Femur (tissue), 1 donor: ENCODE results near the gene MARK3.
A peak's percentile ranks its signal among the peaks of the same experiment; 100 is the strongest.

ENCODE experiments used
- DNase-seq: peaks from one replicate; pipeline ENCODE4 v3.0.0-alpha.2; 2017

MARK3 gene

DNA sequence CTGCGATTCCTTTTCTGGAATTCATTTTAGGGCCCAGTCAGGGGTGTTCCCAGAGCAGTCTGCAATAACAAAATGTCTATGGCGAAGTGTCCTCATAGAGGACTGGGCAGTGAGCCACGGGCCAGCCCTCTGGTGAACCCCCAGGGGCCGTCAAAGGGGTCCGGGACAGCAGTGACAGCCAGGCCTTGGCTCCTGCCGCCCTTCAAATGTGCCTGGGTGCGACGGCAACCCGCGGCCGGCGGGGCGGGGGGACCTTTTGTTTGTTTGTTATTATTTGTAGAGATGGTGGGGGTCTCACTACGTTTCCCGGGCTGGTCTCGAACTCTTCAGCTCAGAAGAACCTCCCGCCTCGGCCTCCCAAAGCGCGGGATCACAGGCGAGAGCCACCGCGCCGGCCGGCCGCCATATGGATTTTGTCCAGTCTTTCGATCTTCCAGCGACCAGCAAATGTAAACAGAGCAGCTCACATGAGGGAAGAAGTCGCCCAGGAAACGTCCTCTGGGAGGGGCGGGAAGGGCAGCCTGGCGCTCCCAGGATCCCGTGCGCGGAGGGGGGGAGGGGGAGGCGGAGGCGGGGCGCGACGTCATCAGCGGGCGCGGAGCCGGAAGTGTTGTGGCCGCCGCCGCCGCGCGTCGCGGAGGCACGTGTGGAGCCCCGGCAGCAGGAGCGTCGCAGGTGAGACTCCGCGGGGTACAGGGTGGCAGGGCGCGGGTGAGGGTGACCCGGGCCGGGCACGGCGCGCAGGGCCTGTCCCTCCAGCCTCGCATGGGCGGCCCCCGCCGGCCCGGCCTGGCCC lies 143.6 kb downstream of the MARK3 start, which contains the start of gene TRMT61A:
Gene TRMT61A (plus strand): TSS at position 610 of the 796 bp plus-strand sequence. CDS start 783 bp downstream, outside the sequence.
- peak; percentile 94 for DNase-seq

DNA sequence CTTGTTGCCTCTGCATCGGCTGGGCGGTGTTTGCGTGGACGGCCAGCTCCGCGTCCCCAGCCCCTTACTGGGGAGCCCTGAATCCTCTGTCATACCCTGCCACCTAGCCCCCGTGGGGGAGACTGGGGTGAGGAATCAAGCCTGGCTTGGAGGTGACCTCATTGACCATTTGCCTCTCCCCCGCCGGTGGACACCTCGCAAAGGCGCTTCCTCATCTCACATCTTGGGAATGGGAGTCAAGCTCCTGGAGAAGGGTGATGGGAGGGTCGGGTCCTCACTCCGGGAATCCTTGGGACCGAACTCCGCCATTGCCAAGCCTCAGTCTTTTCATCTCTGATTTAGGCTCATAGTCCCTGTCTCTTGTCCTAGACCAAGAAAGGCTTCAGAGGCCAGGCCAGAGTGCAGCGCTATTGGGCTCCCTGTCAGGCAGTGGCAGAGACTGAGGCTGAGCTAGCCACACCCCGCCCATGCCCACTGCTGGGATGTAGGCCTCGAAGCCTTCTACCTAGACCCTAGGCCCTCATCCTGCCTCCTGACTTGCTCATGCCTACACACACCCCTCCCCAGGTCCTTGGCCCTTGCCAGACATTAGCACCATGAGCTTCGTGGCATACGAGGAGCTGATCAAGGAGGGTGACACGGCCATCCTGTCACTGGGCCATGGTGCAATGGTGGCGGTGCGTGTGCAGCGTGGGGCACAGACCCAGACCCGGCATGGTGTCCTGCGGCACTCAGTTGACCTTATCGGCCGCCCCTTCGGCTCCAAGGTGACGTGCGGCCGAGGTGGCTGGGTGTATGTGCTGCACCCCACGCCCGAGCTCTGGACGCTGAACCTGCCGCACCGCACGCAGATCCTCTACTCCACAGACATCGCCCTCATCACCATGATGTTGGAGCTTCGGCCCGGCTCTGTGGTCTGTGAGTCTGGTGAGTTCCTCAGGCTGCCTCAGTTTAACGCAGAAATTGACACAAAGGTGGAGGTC lies 144.5 kb downstream of the MARK3 start:
- peak; percentile 23 for DNase-seq

DNA sequence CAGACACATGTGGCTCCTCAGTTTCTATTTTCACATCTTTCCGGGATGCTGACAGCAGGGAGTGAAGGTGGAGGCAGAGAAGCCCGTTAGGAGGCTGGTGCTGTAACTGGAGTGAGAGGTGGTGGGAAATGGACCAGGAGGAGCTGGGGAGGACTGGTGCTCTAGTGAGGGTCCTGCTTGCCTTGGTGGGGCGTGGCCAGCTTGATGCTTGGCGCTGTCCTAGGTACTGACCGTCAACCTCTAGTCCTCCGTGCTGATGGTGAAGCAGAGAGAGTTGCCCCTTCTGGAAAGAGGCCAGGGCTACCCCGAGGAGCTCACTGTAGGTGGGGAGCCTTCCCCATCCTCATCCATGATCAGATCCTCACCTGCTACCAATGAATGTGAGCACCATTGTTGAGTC lies 145.2 kb downstream of the MARK3 start:
- DNase-seq, result peak; percentile 31

DNA sequence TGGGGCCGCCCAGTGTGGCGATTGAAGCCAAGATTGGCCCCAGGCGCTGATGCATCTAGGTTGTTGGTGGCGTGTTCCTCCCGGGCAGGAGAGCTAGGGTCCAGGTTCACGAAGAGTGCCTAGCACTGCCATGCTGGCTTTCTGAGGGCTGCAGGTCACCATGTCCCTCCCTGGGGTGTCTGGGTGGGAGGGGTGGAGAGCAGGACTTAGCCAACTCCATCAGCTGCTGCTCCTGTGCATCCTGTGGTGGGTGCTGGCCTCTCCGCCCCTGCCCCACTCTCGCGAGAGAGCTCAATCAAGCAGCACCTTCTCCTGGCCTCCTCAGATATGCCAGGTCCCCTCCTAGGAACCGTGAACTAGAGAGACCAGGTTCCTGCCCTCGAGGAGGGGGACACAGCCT lies 145.6 kb downstream of the MARK3 start:
- DNase-seq, result no peak

DNA sequence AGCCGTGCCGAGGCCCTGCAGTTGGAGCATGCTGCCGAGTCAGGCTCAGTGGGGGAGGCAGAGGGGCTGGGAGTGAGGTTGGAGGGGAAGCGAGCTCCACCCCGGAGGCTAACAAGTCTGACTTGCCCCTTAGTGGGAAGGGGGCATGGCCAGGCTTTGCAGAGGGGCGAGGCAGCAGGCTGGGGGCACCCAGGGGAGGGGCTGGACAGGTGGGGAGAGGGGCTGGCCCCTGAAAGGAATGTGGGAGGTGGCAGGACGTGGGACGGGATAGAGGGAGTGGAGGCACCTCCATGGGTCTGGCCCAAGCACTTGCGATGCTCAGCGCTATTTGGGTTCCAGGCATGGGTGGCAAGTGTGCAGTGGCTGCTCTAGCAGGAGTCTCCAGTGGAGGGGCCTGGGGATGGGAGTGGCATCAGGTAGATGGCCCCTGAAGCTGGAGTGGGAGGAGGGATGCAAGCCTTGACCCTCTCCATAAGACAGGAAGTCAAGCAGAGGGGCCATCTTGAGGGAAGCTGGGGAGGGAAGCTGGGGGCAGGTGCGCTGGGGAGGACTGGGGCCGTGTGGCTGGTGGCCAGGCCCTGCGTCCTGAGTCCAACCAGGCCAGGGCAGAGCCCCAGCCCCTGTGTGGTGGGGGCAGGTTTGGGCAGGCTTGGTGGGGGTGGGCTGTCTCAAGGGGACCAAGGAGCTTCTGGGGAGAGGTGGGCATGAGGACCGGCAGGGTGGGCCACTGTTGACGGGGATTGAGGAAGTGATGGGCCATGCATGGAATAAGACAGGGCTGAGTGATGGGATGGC lies 146.4 kb downstream of the MARK3 start:
- no peak for DNase-seq

DNA sequence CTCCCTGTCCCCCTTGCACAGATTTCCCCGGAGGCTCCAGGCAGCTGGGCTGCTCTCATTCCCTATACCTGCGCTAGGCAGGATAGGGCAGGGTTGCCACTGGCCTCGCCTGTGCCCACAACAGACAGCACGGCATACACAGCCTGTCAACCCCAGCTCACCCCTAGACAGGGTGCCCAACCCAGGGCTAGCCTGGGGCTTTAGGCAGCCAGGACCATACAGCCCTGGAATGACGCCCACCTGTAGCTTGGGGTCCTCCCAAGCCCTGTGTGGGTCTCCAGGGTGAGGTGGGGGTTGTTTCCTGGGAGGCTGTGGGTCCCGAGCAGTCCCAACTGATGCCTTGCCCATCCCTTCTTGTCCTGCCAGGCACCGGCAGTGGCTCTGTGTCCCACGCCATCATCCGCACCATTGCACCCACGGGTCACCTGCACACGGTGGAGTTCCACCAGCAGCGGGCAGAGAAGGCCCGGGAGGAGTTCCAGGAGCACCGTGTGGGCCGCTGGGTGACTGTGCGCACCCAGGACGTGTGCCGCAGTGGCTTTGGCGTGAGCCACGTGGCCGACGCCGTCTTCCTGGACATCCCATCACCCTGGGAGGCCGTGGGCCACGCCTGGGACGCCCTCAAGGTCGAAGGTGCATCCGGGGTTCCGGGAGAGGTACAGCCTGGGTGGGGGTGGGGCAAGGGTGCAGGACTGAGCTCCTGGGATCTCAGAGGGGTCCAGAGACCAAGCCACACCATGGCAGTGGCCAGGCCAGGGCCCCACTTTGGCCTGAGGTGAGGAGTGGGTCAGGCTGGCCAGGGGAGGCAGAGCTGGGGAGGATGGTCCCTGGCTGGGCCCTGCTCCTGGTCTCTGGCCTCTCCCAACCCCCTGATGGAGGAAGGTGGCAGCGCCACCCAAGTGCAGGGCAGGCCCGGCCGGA lies 147.3 kb downstream of the MARK3 start:
- no peak for DNase-seq

DNA sequence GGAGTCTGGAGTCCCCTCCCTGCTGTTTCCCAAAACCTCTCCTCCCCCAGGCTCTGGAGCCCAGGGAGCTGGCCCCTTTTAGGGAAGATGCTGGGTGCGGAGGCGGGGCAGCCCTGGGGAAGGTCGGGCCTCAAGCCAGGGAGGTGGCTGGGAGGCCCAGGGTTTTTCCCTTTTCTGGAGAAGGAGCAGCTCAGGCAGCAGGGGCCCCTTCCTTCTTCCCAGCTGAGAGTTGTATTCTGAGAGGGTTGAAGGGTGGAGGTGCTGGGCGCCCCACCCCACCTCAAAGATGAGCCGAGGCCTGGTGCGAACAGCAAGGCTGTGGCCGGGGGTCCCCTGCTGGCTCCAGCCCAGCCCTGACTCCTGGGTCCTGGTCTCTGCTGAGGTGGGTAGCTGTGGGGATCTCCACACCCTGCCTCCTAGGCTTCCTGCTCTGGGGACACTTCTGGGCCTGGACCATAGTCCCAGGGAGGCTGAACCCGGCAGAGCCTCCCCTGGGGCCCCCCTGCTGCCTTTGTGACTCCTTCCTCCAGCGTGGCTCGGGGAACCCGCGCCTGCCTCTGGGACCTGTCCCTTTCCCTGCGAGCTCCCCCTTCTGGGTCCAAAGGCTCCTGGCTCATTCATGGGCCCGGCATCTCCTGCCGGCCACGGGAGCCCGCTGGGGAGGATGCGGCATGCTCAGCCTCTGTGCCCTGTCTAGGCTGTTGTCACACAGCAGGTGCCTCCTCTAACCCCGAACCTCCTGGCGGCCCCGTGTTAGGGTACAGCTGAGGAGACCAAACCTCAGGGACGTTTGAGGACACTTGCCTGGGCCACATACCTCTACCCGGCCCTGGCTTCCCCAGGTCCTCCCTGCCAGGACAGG lies 148.2 kb downstream of the MARK3 start:
- DNase-seq, result no peak

DNA sequence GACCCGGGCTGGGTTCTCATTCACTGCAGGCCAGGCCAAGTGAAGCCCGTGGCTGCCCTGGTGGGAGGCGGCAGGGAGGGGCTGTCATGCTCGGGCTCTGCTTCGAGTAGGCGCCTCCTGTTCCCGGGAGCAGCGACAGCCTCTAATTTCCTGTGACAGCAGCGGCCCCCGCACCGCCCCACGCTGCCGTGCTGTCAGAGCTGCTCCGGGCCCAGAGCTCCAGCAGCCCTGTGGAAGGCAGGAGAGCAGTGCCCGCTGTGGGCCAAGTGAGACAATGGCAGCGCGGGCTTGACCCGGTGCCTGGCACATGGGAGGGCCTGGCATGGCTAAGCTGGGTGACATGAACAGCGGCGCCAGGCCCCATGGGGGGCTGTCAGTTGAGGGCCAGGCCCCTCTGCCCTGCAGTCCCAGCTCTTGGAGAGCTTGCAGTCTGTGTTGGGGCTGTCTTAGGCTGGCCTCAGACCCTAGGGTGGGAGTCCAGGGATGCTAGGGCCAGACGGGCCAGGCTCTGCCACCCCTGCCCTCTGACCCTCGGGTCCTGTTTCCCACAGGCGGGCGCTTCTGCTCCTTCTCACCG lies 148.9 kb downstream of the MARK3 start:
- no peak for DNase-seq

DNA sequence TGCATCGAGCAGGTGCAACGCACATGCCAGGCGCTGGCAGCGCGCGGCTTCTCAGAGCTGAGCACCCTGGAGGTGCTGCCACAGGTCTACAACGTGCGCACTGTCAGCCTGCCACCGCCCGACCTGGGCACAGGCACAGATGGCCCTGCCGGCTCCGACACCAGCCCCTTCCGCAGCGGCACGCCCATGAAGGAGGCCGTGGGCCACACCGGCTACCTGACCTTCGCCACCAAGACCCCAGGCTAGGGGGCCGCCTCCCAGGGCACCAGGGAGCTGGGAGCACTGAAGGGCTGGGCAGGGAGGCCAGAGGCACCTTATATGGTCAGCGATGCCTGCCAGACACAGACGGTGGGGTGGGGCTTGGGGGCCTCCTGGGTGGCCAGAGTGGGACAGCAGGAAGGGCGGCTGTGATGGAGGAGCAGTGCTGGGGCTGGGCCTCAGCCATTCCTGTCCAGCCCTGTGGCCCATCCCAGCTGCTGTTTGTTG lies 149.4 kb downstream of the MARK3 start:
- DNase-seq, result no peak

DNA sequence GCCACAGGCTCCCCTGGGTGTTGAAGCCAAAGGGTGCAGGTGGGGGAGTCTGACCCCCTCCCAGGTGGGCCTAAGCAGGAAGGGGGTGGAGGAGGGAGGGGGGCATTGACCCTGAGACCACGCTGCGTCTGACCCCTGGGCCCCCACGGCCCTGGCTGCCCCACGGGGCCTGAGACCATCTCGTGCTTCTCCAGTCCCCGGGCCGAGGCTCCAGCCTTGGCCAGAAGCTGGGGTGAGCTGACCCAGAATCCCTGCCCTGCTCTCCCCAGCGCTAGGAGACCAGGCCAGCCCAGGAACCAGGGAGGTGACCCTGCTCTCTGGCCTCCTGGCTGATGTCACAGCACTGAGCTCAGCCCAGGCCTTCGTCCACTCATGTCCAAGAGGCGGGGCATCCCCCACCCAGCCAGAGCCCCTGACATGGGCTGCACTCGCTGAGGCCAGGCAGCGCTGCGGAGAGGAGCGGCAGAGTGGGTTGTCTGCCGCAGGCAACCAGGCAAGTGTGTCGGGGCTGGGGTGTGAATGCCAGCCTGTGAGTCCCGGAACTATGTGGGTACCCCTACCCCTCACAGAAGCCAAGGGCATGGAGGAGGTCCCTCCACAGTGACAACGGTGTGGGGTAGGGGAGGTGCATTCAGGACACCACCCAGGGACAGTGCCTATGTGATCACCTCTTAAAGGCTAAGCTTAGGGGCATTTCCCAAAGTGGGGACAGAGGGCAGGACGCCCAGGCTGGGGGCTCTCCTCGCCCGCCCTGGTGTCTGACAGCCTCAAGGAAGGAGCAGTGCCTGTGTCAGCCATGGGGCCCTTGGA lies 150.1 kb downstream of the MARK3 start:
- no peak for DNase-seq

DNA sequence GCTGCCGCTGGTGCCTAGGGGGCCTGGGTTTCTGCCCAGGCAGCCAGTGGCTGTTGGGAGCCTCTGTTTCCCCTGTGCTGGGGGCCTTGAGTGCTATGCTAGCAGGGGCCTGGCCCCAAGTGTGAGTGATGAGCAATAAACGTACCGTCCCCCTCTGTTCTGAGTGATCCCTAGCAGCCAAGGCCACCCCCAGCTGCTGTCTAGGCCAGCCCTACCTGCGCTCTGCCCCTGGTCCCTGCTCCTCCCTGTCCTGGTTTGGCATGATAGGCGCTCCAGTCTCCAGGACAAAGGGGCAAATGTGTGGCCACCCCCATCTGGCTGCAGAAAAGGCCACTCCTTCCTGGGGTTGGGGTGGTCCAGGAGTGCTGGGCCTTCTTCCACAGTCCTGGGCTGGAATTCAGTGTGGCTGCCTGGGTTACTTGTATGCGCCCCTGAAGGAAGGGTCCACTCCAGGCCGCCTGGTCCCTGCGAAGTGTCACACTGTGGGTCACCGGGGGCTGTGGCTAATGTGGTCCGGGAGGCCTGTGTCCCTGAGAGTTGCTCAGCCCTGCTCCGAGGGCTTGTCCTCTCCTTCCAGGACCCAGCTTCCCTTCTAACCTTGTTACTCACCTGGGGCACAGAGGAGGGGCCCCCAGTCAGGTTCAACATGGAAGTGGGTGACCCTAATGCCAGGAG lies 150.8 kb downstream of the MARK3 start:
- DNase-seq, result no peak

DNA sequence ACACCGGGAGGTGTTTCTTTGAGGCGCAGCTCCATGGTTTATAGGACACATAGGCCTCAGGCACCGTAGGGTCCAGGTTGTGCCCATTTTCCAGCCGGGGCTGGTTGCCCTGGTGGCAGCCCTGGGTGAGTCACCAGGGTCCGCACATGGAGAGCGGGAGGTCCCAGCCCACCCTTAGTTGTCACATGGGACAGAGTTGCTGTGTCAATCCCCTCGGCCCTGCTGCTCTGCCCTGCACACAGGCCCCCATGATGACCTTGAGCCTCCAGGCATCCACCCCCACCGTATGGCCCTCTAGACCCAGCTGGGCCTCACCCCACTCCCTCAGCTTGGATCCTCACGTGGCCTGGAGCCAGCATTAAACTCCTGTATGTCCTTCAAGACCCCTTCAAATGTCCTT lies 151.5 kb downstream of the MARK3 start:
- no peak for DNase-seq

DNA sequence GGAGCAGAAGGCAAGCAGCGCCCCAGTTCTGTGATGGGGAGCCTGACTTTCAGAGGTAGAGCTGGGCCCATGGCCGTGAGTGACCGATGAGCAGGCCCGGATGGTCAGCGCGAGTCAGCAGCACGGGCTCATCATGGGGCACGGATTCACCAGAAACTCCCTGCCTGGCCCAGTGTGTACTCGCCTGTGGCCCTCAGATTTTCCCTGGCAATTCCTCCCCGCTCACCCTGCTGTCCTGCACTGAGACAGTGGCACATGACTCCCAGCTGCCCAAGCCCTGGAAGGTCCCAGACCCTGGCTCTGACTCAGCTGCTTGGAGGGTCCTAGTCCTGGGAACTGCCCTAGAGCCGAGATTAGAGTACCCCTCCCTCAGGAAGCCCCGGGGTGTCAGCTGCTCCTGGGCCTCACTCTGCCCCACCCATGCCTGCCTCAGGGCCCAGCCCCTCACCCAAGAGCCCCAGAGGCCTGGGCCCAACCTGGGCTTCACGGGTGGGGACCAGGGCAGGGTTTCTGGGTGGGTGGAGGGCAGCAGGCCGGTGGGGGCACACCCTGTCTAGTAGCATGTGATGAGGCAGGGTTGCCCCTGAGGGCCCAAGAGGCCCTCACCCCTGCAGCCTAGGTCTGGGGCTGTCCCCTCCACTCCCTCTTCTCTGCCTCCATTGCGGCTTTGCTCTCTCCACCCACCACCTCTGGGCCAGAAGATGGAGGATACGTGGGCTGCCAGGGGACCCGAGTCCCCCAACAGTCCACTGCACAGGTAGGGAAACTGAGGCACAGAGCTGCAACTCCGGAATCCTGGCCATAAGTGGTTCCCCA lies 152.2 kb downstream of the MARK3 start:
- DNase-seq, result no peak

DNA sequence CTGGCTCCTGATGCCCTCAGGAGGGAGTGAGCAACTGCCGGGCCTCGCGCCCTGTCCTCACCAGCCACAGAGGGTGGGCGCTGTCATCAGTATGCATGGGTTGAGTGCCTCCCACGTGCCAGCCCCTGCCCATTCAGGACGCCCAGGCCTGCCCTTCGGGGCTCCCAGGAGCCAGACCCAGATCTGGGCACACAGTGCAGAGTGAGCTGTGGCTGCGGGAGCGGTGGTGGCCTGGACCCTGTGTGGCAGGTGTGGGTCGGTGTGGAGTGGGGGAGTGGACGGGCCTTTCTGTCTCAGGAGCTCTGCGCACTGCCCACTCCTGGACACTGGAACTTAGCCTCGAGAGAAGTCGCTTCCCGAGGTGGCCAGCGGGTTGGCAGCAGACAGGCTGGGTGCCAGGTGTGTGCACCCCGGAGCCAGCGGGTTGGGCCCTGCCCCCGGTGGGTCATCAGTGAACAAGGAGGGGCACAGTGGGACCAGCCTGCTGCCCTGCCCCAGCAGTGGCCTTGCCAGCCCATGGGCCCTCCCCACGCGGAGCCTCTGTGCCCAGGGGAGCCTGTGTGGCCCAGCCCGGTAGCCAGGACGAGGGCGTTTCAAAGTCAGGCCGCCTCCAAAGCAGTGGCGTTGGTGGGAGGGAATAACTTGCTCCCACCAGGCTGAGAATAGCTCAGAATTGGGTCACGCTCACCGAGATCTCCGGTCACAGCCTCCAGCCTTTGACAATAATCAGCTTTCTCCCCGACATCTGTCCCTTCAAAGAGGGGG lies 153.3 kb downstream of the MARK3 start:
- peak; percentile 55 for DNase-seq

DNA sequence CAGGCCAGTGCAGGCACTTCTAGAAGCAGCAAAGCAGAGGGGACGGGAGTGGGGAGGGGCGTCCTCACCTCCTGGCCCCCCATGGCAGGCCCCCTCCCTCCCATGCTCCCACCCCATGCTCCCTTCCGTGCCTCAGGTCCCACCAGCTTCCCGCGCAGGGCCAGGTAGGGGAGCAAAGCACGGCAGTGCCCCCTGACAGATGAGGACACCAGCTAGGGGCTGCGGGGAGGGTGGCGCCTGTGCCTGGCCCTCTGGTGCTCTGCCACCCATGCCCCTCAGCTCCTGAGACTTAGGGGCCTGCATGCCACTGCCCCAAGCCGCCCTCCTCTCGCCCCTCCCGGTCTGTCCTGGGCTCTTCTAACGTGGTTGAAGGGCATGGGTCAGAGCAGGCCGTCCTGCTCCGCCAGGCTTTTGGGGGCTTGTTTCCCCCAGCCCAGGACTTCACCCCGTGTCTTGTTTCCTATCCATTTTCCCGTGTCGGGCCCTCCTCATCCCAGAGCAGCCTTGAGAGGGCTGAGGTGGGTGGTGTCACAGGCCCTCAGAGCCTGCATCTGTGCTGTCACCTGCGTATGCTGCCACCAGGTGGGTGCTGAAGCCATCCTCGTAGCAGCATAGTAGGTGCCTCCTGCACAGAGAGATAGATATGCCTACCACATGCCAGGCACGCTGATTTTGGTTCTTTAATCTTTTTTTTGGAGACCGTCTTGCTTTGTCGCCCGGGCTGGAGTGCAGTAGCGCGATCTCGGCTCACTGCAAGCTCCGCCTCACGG lies 154.0 kb downstream of the MARK3 start:
- DNase-seq, result no peak
